DMS153 (cell line): ENCODE measurements around the gene PSG1.
"Not testable (repeated sequence)": the region's sequence is repeated elsewhere in the genome, so short reads cannot be mapped to it uniquely, and the experiment has no call there.

Experiments
- DNase-seq: peaks from one replicate; lab custom pipeline; 2025; lab: John Stamatoyannopoulos, UW

PSG1 gene

GRCh38 chr19:42819960-42820650 lies 59.4 kb downstream of the PSG1 start:
- not testable (repeated sequence) for DNase-seq

GRCh38 chr19:42816894-42817293 lies 62.6 kb downstream of the PSG1 start:
- peak; percentile 27 for DNase-seq
